HCT116 (cell line): ENCODE data around the gene MYBPHL. TPM values are rescaled to one million over a fixed set of nuclear protein-coding genes. Genes with fewer than 3 reads are reported as not detected.

Source experiments
- ATAC-seq: fragments of 200-7000 bp; cut with Tn5 transposase; 2 replicates; pipeline ENCODE4 v1.9.1; 2020; ENCODE audit warnings: mild to moderate bottlenecking, moderate library complexity
- BruUV-seq: library from RNA; stranded (reverse); fragments of 400-500 nt; replicated peaks from 2 replicates; lab custom pipeline; 2021; lab: Mats Ljungman, UMichigan
- CTCF ChIA-PET: fragments of 300-600 bp; sonication (Branson Sonifier 250); formaldehyde crosslinking; loops from one replicate; lab custom pipeline; 2021; ENCODE audit warnings: antibody characterized with exemption; lab: Charles Lee
- POLR2A ChIA-PET: fragments of 300-600, 350-600 bp; sonication (Branson Sonifier 250); formaldehyde crosslinking; loops from one replicate; lab custom pipeline; 2021; ENCODE audit warnings: antibody characterized with exemption; lab: Charles Lee
- RAD21 ChIA-PET, 2 experiments: fragments of 300-600 bp; sonication (Branson Sonifier 250); formaldehyde crosslinking; loops; one replicate each; lab custom pipeline; 2023; ENCODE audit warnings: low total read pairs in 2 of 2; ENCODE audit not compliant: uncharacterized antibody in 2 of 2, unreplicated experiment in 2 of 2, low non-redundant PET in 1 of 2; lab: Charles Lee
- DNase-seq: peaks from one replicate; pipeline ENCODE4 v3.0.0-alpha.2; 2010; ENCODE audit warnings: low read depth, low spot score
- H2AFZ ChIP-seq: fragments of 200-600 bp; shearing (Covaris generic), sonication (generic); 2 replicates; pipeline ENCODE4 v1.6.1; 2017; ENCODE audit warnings: low read depth, mixed run types, mixed read lengths, antibody characterized with exemption, low read length; ENCODE audit not compliant: poor library complexity, severe bottlenecking
- H3K27ac ChIP-seq: 2 replicates; pipeline ENCODE4 v1.5.1; 2012; ENCODE audit warnings: low read depth, low read length
- H3K27me3 ChIP-seq: fragments of 200-600 bp; sonication (generic); 2 replicates; pipeline ENCODE4 v1.6.1; 2016; ENCODE audit warnings: mixed run types, low read length, mixed read lengths; ENCODE audit not compliant: insufficient read depth
- H3K36me3 ChIP-seq, 2 experiments: fragments of 200-500 bp in 1 of 2; fragments of 200-600 bp in 1 of 2; sonication (Bioruptor generic) in 1 of 2; sonication (generic) in 1 of 2; 2 replicates each; pipeline versions ENCODE4 v1.5.1 to v1.6.1; 2014 to 2016; ENCODE audit warnings: low read length in 2 of 2, inconsistent platforms in 1 of 2, mixed read lengths in 1 of 2, mixed run types in 1 of 2; ENCODE audit not compliant: insufficient read depth in 2 of 2, control insufficient read depth in 1 of 2
- H3K4me1 ChIP-seq, 2 experiments: fragments of 200-600 bp in 1 of 2; sonication (generic) in 1 of 2; 2 replicates each; pipeline versions ENCODE4 v1.5.1 to v1.6.1; 2012 to 2017; ENCODE audit warnings: low read length in 2 of 2, inconsistent platforms in 1 of 2, mild to moderate bottlenecking in 1 of 2, mixed read lengths in 1 of 2, mixed run types in 1 of 2, moderate library complexity in 1 of 2; ENCODE audit not compliant: insufficient read depth in 2 of 2, control insufficient read depth in 1 of 2
- H3K4me2 ChIP-seq: fragments of 200-600 bp; sonication (generic); 2 replicates; pipeline ENCODE4 v1.6.1; 2017; ENCODE audit warnings: mixed run types, low read length, mixed read lengths
- H3K4me3 ChIP-seq, 2 experiments: fragments of 200-600 bp in 1 of 2; sonication (generic) in 1 of 2; replicated peaks in 1 of 2; 2 replicates each; pipeline ENCODE4 v1.5.1; 2011 to 2016; ENCODE audit warnings: low read length in 2 of 2, control low read depth in 1 of 2, low read depth in 1 of 2, mild to moderate bottlenecking in 1 of 2, mixed read lengths in 1 of 2, mixed run types in 1 of 2
- H3K79me2 ChIP-seq: fragments of 200-600 bp; sonication (generic); 2 replicates; pipeline ENCODE4 v1.6.1; 2017; ENCODE audit warnings: mild to moderate bottlenecking, mixed run types, low read length, moderate library complexity, mixed read lengths; ENCODE audit not compliant: insufficient read depth
- H3K9ac ChIP-seq: fragments of 200-600 bp; sonication (generic); 2 replicates; pipeline ENCODE4 v1.6.1; 2016; ENCODE audit warnings: low read length, mixed read lengths
- H3K9me2 ChIP-seq: fragments of 200-600 bp; sonication (generic), shearing (Covaris generic); 2 replicates; pipeline ENCODE4 v1.6.1; 2017; ENCODE audit warnings: mixed run types, mild to moderate bottlenecking, moderate library complexity; ENCODE audit not compliant: insufficient read depth
- H3K9me3 ChIP-seq, 2 experiments: fragments of 200-500 bp in 1 of 2; fragments of 200-600 bp in 1 of 2; sonication (Bioruptor generic) in 1 of 2; sonication (generic) in 1 of 2; 2 replicates each; pipeline ENCODE4 v1.6.1; 2014 to 2017; ENCODE audit warnings: low read length in 2 of 2, mixed read lengths in 2 of 2, inconsistent platforms in 1 of 2, low read depth in 1 of 2, mild to moderate bottlenecking in 1 of 2, mixed run types in 1 of 2, moderate library complexity in 1 of 2; ENCODE audit not compliant: control insufficient read depth in 1 of 2, insufficient read depth in 1 of 2
- H4K20me1 ChIP-seq: fragments of 200-600 bp; sonication (generic), shearing (Covaris generic); 2 replicates; pipeline ENCODE4 v1.6.1; 2017; ENCODE audit warnings: mixed run types, mild to moderate bottlenecking, moderate library complexity; ENCODE audit not compliant: insufficient read depth
- CBX3 ChIP-seq: IDR thresholded peaks from 2 replicates; pipeline ENCODE4 v1.6.1; 2012; ENCODE audit warnings: low read depth
- ELF1 ChIP-seq: IDR thresholded peaks from 2 replicates; pipeline ENCODE4 v1.6.1; 2012; ENCODE audit warnings: low read depth, borderline replicate concordance
- EZH2 ChIP-seq: fragments of 200-600 bp; sonication (generic); IDR thresholded peaks from 2 replicates; pipeline ENCODE4 v1.6.1; 2017; ENCODE audit warnings: antibody characterized with exemption, mixed run types
- EZH2phosphoT487 ChIP-seq: fragments of 200-600 bp; IDR thresholded peaks from 2 replicates; pipeline ENCODE4 v1.6.1; 2018; ENCODE audit warnings: antibody characterized with exemption, borderline replicate concordance
- FOSL1 ChIP-seq: IDR thresholded peaks from 2 replicates; pipeline ENCODE4 v1.6.1; 2012; ENCODE audit warnings: low read depth
- MAX ChIP-seq: IDR thresholded peaks from 2 replicates; pipeline ENCODE4 v1.6.1; 2012
- SIN3A ChIP-seq: IDR thresholded peaks from 2 replicates; pipeline ENCODE4 v1.6.1; 2012; ENCODE audit warnings: low read depth
- YY1 ChIP-seq: IDR thresholded peaks from 2 replicates; pipeline ENCODE4 v1.6.1; 2011; ENCODE audit warnings: low read length, low read depth, moderate library complexity, mild to moderate bottlenecking; ENCODE audit not compliant: insufficient replicate concordance; ENCODE audit errors: extremely low read depth
- ZNF274 ChIP-seq: fragments of 200-500 bp; sonication (Bioruptor generic); IDR thresholded peaks from 2 replicates; pipeline ENCODE4 v1.6.1; 2014; ENCODE audit warnings: mild to moderate bottlenecking, low read depth, low read length, inconsistent platforms
- intact Hi-C: fragments of 100-400 bp; cut with micrococcal nuclease; formaldehyde crosslinking; loops from 2 replicates; pipeline ENCODE4 v1.10.0; 2022
- total RNA-seq: library from RNA; stranded (reverse); gene quantifications from one replicate; pipeline ENCODE4 v1.2.1, GENCODE V29; 2021; ENCODE audit not compliant: unreplicated experiment
- TF ChIP-seq, protein P1 (sequence below): IDR thresholded peaks from 2 replicates; pipeline ENCODE4 v1.6.1; 2012; ENCODE audit warnings: low read depth
- TF ChIP-seq, protein P2 (sequence below): IDR thresholded peaks from 2 replicates; pipeline ENCODE4 v1.6.1; 2011; ENCODE audit warnings: mild to moderate bottlenecking, low read length, moderate library complexity; ENCODE audit not compliant: insufficient replicate concordance; ENCODE audit errors: extremely low read depth
- TF ChIP-seq, protein P3 (sequence below): IDR thresholded peaks from 2 replicates; pipeline ENCODE4 v1.6.1; 2012

MYBPHL gene
- total RNA-seq, 1 experiment from 2014 or later: 1.0 TPM

DNA sequence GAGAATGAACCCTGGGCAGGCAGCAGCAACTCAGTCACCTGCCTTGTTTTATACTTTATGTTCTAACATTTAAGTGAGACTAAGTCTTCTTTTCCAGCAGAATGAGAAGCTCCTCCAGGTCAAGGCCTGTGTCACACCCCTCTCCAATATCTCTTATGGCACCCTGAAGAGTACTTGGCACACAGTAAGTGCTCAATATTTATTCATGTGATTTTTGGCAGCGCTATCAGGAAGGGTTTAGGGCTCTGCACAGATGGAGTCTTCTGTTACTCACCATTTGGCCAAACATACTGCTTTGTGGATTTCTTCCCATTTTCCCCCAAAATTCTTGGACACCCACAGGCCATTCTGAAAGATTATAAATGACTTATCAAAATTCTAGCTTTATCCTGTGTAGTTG is 43.8 kb upstream of the MYBPHL start:
- ATAC-seq: no peak
- intact Hi-C loops: no loop called here
- Histone ChIP-seq H3K27ac (no peak overlapping the region), H3K4me2 (no peak overlapping the region), H3K9me2 (no peaks in the 10 kb centered on the region), H3K9ac (no peak overlapping the region), H3K4me1 (no peaks in the 10 kb centered on the region), H3K27me3 (no peaks in the 10 kb centered on the region), H3K79me2 (no peaks in the 10 kb centered on the region), H2AFZ (no peak overlapping the region), H3K36me3 (no peaks in the 10 kb centered on the region), H3K9me3 (no peaks in the 10 kb centered on the region), H3K4me3 (no peak overlapping the region), H4K20me1 (no peaks in the 10 kb centered on the region)
- TF ChIP-seq, protein P1, sequence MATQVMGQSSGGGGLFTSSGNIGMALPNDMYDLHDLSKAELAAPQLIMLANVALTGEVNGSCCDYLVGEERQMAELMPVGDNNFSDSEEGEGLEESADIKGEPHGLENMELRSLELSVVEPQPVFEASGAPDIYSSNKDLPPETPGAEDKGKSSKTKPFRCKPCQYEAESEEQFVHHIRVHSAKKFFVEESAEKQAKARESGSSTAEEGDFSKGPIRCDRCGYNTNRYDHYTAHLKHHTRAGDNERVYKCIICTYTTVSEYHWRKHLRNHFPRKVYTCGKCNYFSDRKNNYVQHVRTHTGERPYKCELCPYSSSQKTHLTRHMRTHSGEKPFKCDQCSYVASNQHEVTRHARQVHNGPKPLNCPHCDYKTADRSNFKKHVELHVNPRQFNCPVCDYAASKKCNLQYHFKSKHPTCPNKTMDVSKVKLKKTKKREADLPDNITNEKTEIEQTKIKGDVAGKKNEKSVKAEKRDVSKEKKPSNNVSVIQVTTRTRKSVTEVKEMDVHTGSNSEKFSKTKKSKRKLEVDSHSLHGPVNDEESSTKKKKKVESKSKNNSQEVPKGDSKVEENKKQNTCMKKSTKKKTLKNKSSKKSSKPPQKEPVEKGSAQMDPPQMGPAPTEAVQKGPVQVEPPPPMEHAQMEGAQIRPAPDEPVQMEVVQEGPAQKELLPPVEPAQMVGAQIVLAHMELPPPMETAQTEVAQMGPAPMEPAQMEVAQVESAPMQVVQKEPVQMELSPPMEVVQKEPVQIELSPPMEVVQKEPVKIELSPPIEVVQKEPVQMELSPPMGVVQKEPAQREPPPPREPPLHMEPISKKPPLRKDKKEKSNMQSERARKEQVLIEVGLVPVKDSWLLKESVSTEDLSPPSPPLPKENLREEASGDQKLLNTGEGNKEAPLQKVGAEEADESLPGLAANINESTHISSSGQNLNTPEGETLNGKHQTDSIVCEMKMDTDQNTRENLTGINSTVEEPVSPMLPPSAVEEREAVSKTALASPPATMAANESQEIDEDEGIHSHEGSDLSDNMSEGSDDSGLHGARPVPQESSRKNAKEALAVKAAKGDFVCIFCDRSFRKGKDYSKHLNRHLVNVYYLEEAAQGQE: no peak
- TF ChIP-seq FOSL1: no peak
- TF ChIP-seq ZNF274: no peak
- TF ChIP-seq CBX3: no peak
- TF ChIP-seq, protein P2, sequence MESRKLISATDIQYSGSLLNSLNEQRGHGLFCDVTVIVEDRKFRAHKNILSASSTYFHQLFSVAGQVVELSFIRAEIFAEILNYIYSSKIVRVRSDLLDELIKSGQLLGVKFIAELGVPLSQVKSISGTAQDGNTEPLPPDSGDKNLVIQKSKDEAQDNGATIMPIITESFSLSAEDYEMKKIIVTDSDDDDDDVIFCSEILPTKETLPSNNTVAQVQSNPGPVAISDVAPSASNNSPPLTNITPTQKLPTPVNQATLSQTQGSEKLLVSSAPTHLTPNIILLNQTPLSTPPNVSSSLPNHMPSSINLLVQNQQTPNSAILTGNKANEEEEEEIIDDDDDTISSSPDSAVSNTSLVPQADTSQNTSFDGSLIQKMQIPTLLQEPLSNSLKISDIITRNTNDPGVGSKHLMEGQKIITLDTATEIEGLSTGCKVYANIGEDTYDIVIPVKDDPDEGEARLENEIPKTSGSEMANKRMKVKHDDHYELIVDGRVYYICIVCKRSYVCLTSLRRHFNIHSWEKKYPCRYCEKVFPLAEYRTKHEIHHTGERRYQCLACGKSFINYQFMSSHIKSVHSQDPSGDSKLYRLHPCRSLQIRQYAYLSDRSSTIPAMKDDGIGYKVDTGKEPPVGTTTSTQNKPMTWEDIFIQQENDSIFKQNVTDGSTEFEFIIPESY: no peak
- TF ChIP-seq, protein P3, sequence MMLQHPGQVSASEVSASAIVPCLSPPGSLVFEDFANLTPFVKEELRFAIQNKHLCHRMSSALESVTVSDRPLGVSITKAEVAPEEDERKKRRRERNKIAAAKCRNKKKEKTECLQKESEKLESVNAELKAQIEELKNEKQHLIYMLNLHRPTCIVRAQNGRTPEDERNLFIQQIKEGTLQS: no peak
- no peak for TF ChIP-seq SIN3A
- no peak for TF ChIP-seq EZH2
- TF ChIP-seq MAX: no peak
- no peak for TF ChIP-seq ELF1
- TF ChIP-seq YY1: no peak
- no peak for TF ChIP-seq EZH2phosphoT487
- RAD21 ChIA-PET: no interaction called here
- CTCF ChIA-PET: no interaction called here
- POLR2A ChIA-PET: no interaction called here
- BruUV-seq: no TSS peak
- no peak for DNase-seq
